SK-N-SH (cell line): ENCODE data around the gene MAT2A. TPM values are rescaled to one million over a fixed set of nuclear protein-coding genes. Genes with fewer than 3 reads are reported as not detected.

ENCODE experiments used
- CTCF ChIA-PET: fragments of 300-600, 350-600 bp; formaldehyde crosslinking; extraction: SDS; loops from one replicate; lab custom pipeline; 2021; lab: Yijun Ruan, JAX
- POLR2A ChIA-PET: fragments of 350-600 bp; sonication (Branson Sonifier 250); formaldehyde crosslinking; extraction: SDS; loops from one replicate; lab custom pipeline; 2020; ENCODE audit warnings: antibody characterized with exemption, inconsistent platforms; lab: Yijun Ruan, JAX
- DNase-seq: peaks from one replicate; pipeline ENCODE4 v3.0.0; 2012
- H2AFZ ChIP-seq: fragments of 200-600 bp; sonication (generic); 2 replicates; pipeline ENCODE4 v1.8.1; 2016; ENCODE audit warnings: antibody characterized with exemption, mild to moderate bottlenecking, low read depth
- H3F3A ChIP-seq: fragments of 200-600 bp; sonication (generic); replicated peaks from 2 replicates; pipeline ENCODE3; 2016; ENCODE audit warnings: antibody characterized with exemption, mild to moderate bottlenecking; ENCODE audit not compliant: insufficient read depth
- H3K27ac ChIP-seq, 2 experiments: fragments of 200-500 bp in 1 of 2; fragments of 200-600 bp in 1 of 2; sonication (Bioruptor generic) in 1 of 2; sonication (generic), shearing (Covaris generic) in 1 of 2; 2 replicates each; pipeline versions ENCODE4 v1.5.1 to v1.6.1; 2014 to 2016; ENCODE audit warnings: low read depth in 2 of 2, inconsistent platforms in 1 of 2, low read length in 1 of 2, mild to moderate bottlenecking in 1 of 2, mixed read lengths in 1 of 2
- H3K27me3 ChIP-seq: fragments of 200-600 bp; sonication (generic), shearing (Covaris generic); 2 replicates; pipeline ENCODE4 v1.6.1; 2016; ENCODE audit warnings: mixed run types; ENCODE audit not compliant: insufficient read depth
- H3K36me3 ChIP-seq, 2 experiments: fragments of 200-500 bp in 1 of 2; fragments of 200-600 bp in 1 of 2; sonication (Bioruptor generic) in 1 of 2; sonication (generic) in 1 of 2; replicated peaks in 1 of 2; 2 replicates each; pipeline versions ENCODE3 to v1.5.1; 2014 to 2016; ENCODE audit warnings: low read length in 1 of 2, mild to moderate bottlenecking in 1 of 2; ENCODE audit not compliant: insufficient read depth in 2 of 2, control insufficient read depth in 1 of 2
- H3K4me1 ChIP-seq, 2 experiments: fragments of 200-500 bp in 1 of 2; fragments of 200-600 bp in 1 of 2; sonication (Bioruptor generic) in 1 of 2; sonication (generic), shearing (Covaris generic) in 1 of 2; 2 replicates each; pipeline versions ENCODE4 v1.5.1 to v1.6.1; 2014 to 2016; ENCODE audit warnings: low read depth in 1 of 2, low read length in 1 of 2, mixed run types in 1 of 2; ENCODE audit not compliant: insufficient read depth in 2 of 2, control insufficient read depth in 1 of 2
- H3K4me2 ChIP-seq: fragments of 200-600 bp; sonication (generic), shearing (Covaris generic); 2 replicates; pipeline ENCODE4 v1.6.1; 2017; ENCODE audit warnings: mixed run types
- H3K4me3 ChIP-seq, 2 experiments: fragments of 200-500 bp in 1 of 2; fragments of 200-600 bp in 1 of 2; sonication (Bioruptor generic) in 1 of 2; sonication (generic), shearing (Covaris generic) in 1 of 2; 2 replicates each; pipeline versions ENCODE4 v1.5.1 to v1.8.1; 2014 to 2016; ENCODE audit warnings: low read depth in 2 of 2, inconsistent platforms in 1 of 2, low read length in 1 of 2, mild to moderate bottlenecking in 1 of 2, mixed read lengths in 1 of 2, moderate library complexity in 1 of 2
- H3K79me2 ChIP-seq: fragments of 200-600 bp; sonication (generic); 2 replicates; pipeline ENCODE4 v1.8.1; 2017; ENCODE audit warnings: mild to moderate bottlenecking; ENCODE audit not compliant: insufficient read depth
- H3K9ac ChIP-seq: fragments of 200-600 bp; sonication (generic); 2 replicates; pipeline ENCODE4 v1.6.1; 2017; ENCODE audit warnings: mixed run types
- H3K9me2 ChIP-seq: fragments of 200-600 bp; sonication (generic); 2 replicates; pipeline ENCODE4 v1.6.1; 2017; ENCODE audit warnings: mixed run types
- H3K9me3 ChIP-seq: fragments of 200-600 bp; sonication (generic); 2 replicates; pipeline ENCODE4 v1.6.1; 2017; ENCODE audit warnings: mixed run types, mild to moderate bottlenecking, moderate library complexity
- H4K20me1 ChIP-seq: fragments of 200-600 bp; sonication (generic); 2 replicates; pipeline ENCODE4 v1.6.1; 2017; ENCODE audit warnings: mild to moderate bottlenecking, mixed run types; ENCODE audit not compliant: insufficient read depth
- ELF1 ChIP-seq: IDR thresholded peaks from 2 replicates; pipeline ENCODE4 v1.4.0; 2012
- EZH2phosphoT487 ChIP-seq: fragments of 200-600 bp; sonication (generic); IDR thresholded peaks from 2 replicates; pipeline ENCODE4 v1.6.1; 2017; ENCODE audit warnings: low read depth, mixed run types, mild to moderate bottlenecking, antibody characterized with exemption, moderate library complexity, borderline replicate concordance
- GATA2 ChIP-seq: sonication (generic); formaldehyde crosslinking; IDR thresholded peaks from 2 replicates; pipeline ENCODE4 v1.5.0; 2020; ENCODE audit warnings: mild to moderate bottlenecking, missing genetic modification reagents
- JUND ChIP-seq: IDR thresholded peaks from 2 replicates; pipeline ENCODE4 v1.4.0; 2012
- MEF2A ChIP-seq: IDR thresholded peaks from 2 replicates; pipeline ENCODE4 v1.4.0; 2012; ENCODE audit warnings: low read depth, borderline replicate concordance
- NFIC ChIP-seq: IDR thresholded peaks from 2 replicates; pipeline ENCODE4 v1.4.0; 2012; ENCODE audit warnings: borderline replicate concordance
- POLR2AphosphoS5 ChIP-seq: IDR thresholded peaks from 2 replicates; pipeline ENCODE4 v1.6.1; 2012; ENCODE audit warnings: low read depth, low read length
- RCOR1 ChIP-seq: fragments of 150-350 bp; IDR thresholded peaks from 2 replicates; pipeline ENCODE4 v1.6.1; 2017; ENCODE audit warnings: antibody characterized with exemption, low read length
- SIN3A ChIP-seq: IDR thresholded peaks from 2 replicates; pipeline ENCODE4 v1.6.1; 2012; ENCODE audit warnings: low read depth, mild to moderate bottlenecking, low read length, moderate library complexity, borderline replicate concordance
- TCF12 ChIP-seq: IDR thresholded peaks from 2 replicates; pipeline ENCODE4 v1.4.0; 2012
- YY1 ChIP-seq: IDR thresholded peaks from 2 replicates; pipeline ENCODE4 v1.4.0; 2012; ENCODE audit warnings: low read depth, mild to moderate bottlenecking
- WGBS: methylation state at CpG from one replicate; pipeline ENCODE4 v1.1.6; 2017; ENCODE audit warnings: low lambda C conversion rate; 5-methylcytosine and 5-hydroxymethylcytosine counted together
- polyA plus RNA-seq, 3 experiments: library from polyadenylated mRNA; depleted of rRNA; stranded (reverse); fragments of >200 nt; gene quantifications; 2 replicates each; pipeline ENCODE4 v1.2.3, GENCODE V29; 2012
- TF ChIP-seq, protein P1 (sequence below): IDR thresholded peaks from 2 replicates; pipeline ENCODE4 v1.4.0; 2012; ENCODE audit warnings: low read depth, borderline replicate concordance
- TF ChIP-seq, protein P2 (sequence below): IDR thresholded peaks from 2 replicates; pipeline ENCODE4 v1.6.1; 2012; ENCODE audit warnings: mild to moderate bottlenecking, low read depth, low read length, moderate library complexity
- TF ChIP-seq, protein P3 (sequence below): IDR thresholded peaks from 2 replicates; pipeline ENCODE4 v1.4.0; 2012; ENCODE audit warnings: low read depth, borderline replicate concordance
- TF ChIP-seq, protein P4 (sequence below): IDR thresholded peaks from 2 replicates; pipeline ENCODE4; 2012
- TF ChIP-seq, protein P5 (sequence below): fragments of 150-350 bp; IDR thresholded peaks from 2 replicates; pipeline ENCODE4 v1.6.1; 2017; ENCODE audit warnings: antibody characterized with exemption, low read length, low read depth, borderline replicate concordance

The MAT2A gene
- polyA plus RNA-seq, 1 of the 3 experiments (the other 2 are of a cell fraction): 187 TPM

DNA sequence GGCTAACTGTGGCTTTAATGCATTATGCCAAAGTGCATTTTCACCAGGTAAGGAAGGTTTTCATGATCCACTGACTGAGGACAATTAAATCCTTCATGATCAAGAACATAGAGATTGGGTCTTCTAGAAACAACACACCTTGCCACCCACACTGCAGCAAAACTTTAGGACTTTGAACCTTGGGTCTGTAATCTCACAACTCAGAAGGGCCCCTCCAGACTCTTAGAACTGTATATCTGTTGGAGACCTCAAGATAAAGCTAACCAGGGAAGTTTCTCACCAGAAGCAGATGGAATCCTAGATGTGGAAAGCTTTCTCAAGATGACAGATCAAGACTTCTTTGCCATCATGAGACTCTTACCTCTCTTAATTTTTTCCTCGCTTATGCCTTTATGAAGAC is 42.5 kb upstream of the MAT2A start:
- H3K27ac ChIP-seq: no peak overlapping the region
- TF ChIP-seq NFIC: no peak
- TF ChIP-seq, protein P1, sequence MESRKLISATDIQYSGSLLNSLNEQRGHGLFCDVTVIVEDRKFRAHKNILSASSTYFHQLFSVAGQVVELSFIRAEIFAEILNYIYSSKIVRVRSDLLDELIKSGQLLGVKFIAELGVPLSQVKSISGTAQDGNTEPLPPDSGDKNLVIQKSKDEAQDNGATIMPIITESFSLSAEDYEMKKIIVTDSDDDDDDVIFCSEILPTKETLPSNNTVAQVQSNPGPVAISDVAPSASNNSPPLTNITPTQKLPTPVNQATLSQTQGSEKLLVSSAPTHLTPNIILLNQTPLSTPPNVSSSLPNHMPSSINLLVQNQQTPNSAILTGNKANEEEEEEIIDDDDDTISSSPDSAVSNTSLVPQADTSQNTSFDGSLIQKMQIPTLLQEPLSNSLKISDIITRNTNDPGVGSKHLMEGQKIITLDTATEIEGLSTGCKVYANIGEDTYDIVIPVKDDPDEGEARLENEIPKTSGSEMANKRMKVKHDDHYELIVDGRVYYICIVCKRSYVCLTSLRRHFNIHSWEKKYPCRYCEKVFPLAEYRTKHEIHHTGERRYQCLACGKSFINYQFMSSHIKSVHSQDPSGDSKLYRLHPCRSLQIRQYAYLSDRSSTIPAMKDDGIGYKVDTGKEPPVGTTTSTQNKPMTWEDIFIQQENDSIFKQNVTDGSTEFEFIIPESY: no peak
- TF ChIP-seq POLR2AphosphoS5: no peak
- no peak for TF ChIP-seq TCF12
- no peak for TF ChIP-seq SIN3A
- TF ChIP-seq, protein P2, sequence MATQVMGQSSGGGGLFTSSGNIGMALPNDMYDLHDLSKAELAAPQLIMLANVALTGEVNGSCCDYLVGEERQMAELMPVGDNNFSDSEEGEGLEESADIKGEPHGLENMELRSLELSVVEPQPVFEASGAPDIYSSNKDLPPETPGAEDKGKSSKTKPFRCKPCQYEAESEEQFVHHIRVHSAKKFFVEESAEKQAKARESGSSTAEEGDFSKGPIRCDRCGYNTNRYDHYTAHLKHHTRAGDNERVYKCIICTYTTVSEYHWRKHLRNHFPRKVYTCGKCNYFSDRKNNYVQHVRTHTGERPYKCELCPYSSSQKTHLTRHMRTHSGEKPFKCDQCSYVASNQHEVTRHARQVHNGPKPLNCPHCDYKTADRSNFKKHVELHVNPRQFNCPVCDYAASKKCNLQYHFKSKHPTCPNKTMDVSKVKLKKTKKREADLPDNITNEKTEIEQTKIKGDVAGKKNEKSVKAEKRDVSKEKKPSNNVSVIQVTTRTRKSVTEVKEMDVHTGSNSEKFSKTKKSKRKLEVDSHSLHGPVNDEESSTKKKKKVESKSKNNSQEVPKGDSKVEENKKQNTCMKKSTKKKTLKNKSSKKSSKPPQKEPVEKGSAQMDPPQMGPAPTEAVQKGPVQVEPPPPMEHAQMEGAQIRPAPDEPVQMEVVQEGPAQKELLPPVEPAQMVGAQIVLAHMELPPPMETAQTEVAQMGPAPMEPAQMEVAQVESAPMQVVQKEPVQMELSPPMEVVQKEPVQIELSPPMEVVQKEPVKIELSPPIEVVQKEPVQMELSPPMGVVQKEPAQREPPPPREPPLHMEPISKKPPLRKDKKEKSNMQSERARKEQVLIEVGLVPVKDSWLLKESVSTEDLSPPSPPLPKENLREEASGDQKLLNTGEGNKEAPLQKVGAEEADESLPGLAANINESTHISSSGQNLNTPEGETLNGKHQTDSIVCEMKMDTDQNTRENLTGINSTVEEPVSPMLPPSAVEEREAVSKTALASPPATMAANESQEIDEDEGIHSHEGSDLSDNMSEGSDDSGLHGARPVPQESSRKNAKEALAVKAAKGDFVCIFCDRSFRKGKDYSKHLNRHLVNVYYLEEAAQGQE: no peak
- TF ChIP-seq, protein P3, sequence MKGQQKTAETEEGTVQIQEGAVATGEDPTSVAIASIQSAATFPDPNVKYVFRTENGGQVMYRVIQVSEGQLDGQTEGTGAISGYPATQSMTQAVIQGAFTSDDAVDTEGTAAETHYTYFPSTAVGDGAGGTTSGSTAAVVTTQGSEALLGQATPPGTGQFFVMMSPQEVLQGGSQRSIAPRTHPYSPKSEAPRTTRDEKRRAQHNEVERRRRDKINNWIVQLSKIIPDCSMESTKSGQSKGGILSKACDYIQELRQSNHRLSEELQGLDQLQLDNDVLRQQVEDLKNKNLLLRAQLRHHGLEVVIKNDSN: no peak
- no peak for TF ChIP-seq GATA2
- ChIA-PET CTCF (interaction anchor here (0.9 to 1.2 kb wide), 2 partner anchors 23 to 75 kb away, joined by 3 read pairs; no protein-coding TSS in a partner anchor), POLR2A (no interaction called here)
- no peaks in the 10 kb centered on the region for H3K9me2 ChIP-seq
- H3K4me2 ChIP-seq: no peak overlapping the region
- no peak overlapping the region for H3K9ac ChIP-seq
- 92% methylated on average over 1 of the region's 1 CpG for WGBS
- no peak overlapping the region for H3K4me3 ChIP-seq
- H3K4me1 ChIP-seq: no peaks in the 10 kb centered on the region
- no peaks in the 10 kb centered on the region for H3K9me3 ChIP-seq
- DNase-seq: no peak
- H4K20me1 ChIP-seq: no peaks in the 10 kb centered on the region
- no peak overlapping the region for H2AFZ ChIP-seq
- peaks cover 9% of the 10 kb centered on the region for H3F3A ChIP-seq
- no peaks in the 10 kb centered on the region for H3K79me2 ChIP-seq
- H3K36me3 ChIP-seq: no peaks in the 10 kb centered on the region
- H3K27me3 ChIP-seq: no peaks in the 10 kb centered on the region

DNA sequence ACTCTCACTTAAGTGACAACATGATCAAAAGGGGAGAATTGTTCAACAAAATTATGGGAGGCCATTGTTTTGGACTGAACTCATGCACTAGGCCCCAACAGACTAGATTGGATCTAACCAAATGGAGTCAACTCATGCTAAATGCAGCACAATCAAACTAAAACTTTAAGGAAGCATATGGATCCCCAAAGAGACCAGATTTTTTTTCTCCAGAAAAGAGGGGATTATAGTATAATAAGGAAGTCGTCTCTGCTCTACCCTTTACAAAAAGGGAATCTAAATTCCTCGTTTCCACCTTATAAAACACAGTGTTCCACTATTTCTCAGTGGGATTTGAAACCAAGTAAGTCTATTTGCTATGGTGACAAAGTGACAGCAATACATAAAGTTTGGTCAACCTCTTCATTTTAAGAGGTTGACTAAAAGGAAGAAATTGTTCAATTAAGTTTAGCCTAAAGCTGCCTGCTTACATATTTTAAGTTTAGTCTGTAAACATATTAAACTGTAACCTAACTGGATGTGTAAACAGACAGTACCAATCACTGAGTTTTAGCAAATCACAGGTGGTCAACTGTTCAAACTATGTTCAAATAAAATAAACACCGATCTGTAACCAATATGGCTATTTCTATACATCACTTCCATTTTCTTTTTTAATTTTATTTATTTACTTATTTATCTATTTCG is 40.9 kb upstream of the MAT2A start:
- peaks cover 9% of the 10 kb centered on the region for H3F3A ChIP-seq
- no peaks in the 10 kb centered on the region for H3K9me3 ChIP-seq
- ChIA-PET CTCF (no interaction called here), POLR2A (no interaction called here)
- DNase-seq: no peak
- H3K4me1 ChIP-seq: peaks cover under 1% of the 10 kb centered on the region in 2 experiments; a peak in 2 of 4 replicates
- H3K9me2 ChIP-seq: no peaks in the 10 kb centered on the region
- H4K20me1 ChIP-seq: no peaks in the 10 kb centered on the region
- no peak overlapping the region for H3K4me2 ChIP-seq
- no peak overlapping the region for H2AFZ ChIP-seq
- no peaks in the 10 kb centered on the region for H3K27me3 ChIP-seq
- no peak overlapping the region for H3K27ac ChIP-seq
- no peak overlapping the region for H3K9ac ChIP-seq
- WGBS: 82% methylated on average over 4 of the region's 4 CpGs
- no peaks in the 10 kb centered on the region for H3K79me2 ChIP-seq
- H3K36me3 ChIP-seq: no peaks in the 10 kb centered on the region
- no peak overlapping the region for H3K4me3 ChIP-seq
- TF ChIP-seq ELF1 (no peak), GATA2 (no peak), EZH2phosphoT487 (no peak), RCOR1 (no peak), MEF2A (no peak), JUND (no peak), YY1 (no peak), NFIC (no peak)
- TF ChIP-seq, protein P4, sequence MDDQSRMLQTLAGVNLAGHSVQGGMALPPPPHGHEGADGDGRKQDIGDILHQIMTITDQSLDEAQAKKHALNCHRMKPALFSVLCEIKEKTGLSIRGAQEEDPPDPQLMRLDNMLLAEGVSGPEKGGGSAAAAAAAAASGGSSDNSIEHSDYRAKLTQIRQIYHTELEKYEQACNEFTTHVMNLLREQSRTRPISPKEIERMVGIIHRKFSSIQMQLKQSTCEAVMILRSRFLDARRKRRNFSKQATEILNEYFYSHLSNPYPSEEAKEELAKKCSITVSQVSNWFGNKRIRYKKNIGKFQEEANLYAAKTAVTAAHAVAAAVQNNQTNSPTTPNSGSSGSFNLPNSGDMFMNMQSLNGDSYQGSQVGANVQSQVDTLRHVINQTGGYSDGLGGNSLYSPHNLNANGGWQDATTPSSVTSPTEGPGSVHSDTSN: no peak
- TF ChIP-seq, protein P5, sequence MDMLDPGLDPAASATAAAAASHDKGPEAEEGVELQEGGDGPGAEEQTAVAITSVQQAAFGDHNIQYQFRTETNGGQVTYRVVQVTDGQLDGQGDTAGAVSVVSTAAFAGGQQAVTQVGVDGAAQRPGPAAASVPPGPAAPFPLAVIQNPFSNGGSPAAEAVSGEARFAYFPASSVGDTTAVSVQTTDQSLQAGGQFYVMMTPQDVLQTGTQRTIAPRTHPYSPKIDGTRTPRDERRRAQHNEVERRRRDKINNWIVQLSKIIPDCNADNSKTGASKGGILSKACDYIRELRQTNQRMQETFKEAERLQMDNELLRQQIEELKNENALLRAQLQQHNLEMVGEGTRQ: no peak
